A549 (cell line): ENCODE data around the gene ATP13A2. TPM values are rescaled to one million over a fixed set of nuclear protein-coding genes. Genes with fewer than 3 reads are reported as not detected.

Experiments
- ATAC-seq, 2 experiments: fragments of 200-7000 bp in 1 of 2; fragments of >200 bp in 1 of 2; cut with Nextera tagmentation in 1 of 2; cut with Tn5 transposase in 1 of 2; 3 replicates each; pipeline versions ENCODE4 v1.8.0 to v1.9.1; 2018 to 2020; ENCODE audit warnings: mild to moderate bottlenecking in 1 of 2, moderate library complexity in 1 of 2
- CTCF ChIA-PET: fragments of 300-600 bp; sonication (Branson Sonifier 250); formaldehyde crosslinking; extraction: SDS; loops from one replicate; lab custom pipeline; 2021; ENCODE audit warnings: antibody characterized with exemption, inconsistent platforms; lab: Yijun Ruan, JAX
- POLR2A ChIA-PET: fragments of 350-600 bp; formaldehyde crosslinking; extraction: SDS; loops from one replicate; lab custom pipeline; 2021; ENCODE audit warnings: antibody characterized with exemption, inconsistent platforms; lab: Yijun Ruan, JAX
- DNase-seq, 2 experiments: peaks; one replicate each; pipeline versions ENCODE4 v3.0.0 to v3.0.0-alpha.2; 2011 to 2016; ENCODE audit warnings: low read depth in 1 of 2, low spot score in 1 of 2
- FAIRE-seq: peaks from 2 replicates; lab custom pipeline; 2011; peaks lifted over from hg19 to GRCh38; lab: Jason Lieb, UNC
- H3K27ac ChIP-seq, 2 experiments: fragments of >200 bp; sonication (Bioruptor Twin); formaldehyde crosslinking; 3 replicates each; pipeline ENCODE4 v1.5.1; 2016 to 2017
- H3K4me1 ChIP-seq: fragments of >200 bp; sonication (Bioruptor Twin); formaldehyde crosslinking; 3 replicates; pipeline ENCODE4 v1.6.1; 2016
- H3K4me2 ChIP-seq: fragments of >200 bp; sonication (Bioruptor Twin); formaldehyde crosslinking; 3 replicates; pipeline ENCODE4 v1.6.1; 2016
- H3K4me3 ChIP-seq: fragments of >200 bp; sonication (Bioruptor Twin); formaldehyde crosslinking; 3 replicates; pipeline ENCODE4 v1.5.1; 2016
- H3K9me3 ChIP-seq: fragments of >200 bp; sonication (Bioruptor Twin); formaldehyde crosslinking; 3 replicates; pipeline ENCODE4 v1.6.1; 2016
- CBX2 ChIP-seq: fragments of 200-600 bp; sonication (generic); IDR thresholded peaks from 2 replicates; pipeline ENCODE4 v1.6.1; 2016; ENCODE audit warnings: low read depth, mild to moderate bottlenecking, borderline replicate concordance
- CBX8 ChIP-seq: fragments of 200-600 bp; sonication (generic); IDR thresholded peaks from 2 replicates; pipeline ENCODE4 v1.6.1; 2016
- CHD4 ChIP-seq: fragments of 200-600 bp; sonication (generic); IDR thresholded peaks from 2 replicates; pipeline ENCODE4 v1.6.1; 2016; ENCODE audit warnings: antibody characterized with exemption, mild to moderate bottlenecking, borderline replicate concordance
- EHMT2 ChIP-seq: fragments of 200-600 bp; sonication (generic); IDR thresholded peaks from 2 replicates; pipeline ENCODE4 v1.6.1; 2016; ENCODE audit warnings: antibody characterized with exemption, low read depth, mild to moderate bottlenecking, moderate library complexity
- FOSB ChIP-seq: fragments of 250-450 bp; sonication (Bioruptor Pico); IDR thresholded peaks from 2 replicates; pipeline ENCODE4 v1.5.0; 2020; ENCODE audit warnings: mild to moderate bottlenecking, moderate library complexity
- HES2 ChIP-seq: fragments of >200 bp; sonication (Bioruptor Twin); formaldehyde crosslinking; IDR thresholded peaks from 2 replicates; pipeline ENCODE4 v1.6.1; 2016
- KDM1A ChIP-seq: fragments of 200-600 bp; sonication (generic); IDR thresholded peaks from 2 replicates; pipeline ENCODE4 v1.6.1; 2016; ENCODE audit warnings: low read depth, mild to moderate bottlenecking
- MAFK ChIP-seq: fragments of 450-650 bp; IDR thresholded peaks from 2 replicates; pipeline ENCODE4 v1.6.1; 2014; ENCODE audit not compliant: partially characterized antibody
- MYC ChIP-seq: IDR thresholded peaks from 2 replicates; pipeline ENCODE4 v1.6.1; 2012; ENCODE audit warnings: mild to moderate bottlenecking, inconsistent platforms, low read length, improper control_type of control experiment, borderline replicate concordance
- PBX3 ChIP-seq: IDR thresholded peaks from 2 replicates; pipeline ENCODE4 v1.6.1; 2012
- PHF8 ChIP-seq: fragments of 200-600 bp; sonication (generic); IDR thresholded peaks from 2 replicates; pipeline ENCODE4 v1.6.1; 2016; ENCODE audit warnings: low read depth, mild to moderate bottlenecking, antibody characterized with exemption, moderate library complexity, borderline replicate concordance
- RAD21 ChIP-seq, 2 experiments: fragments of >200 bp in 1 of 2; sonication (Bioruptor Twin) in 1 of 2; formaldehyde crosslinking in 1 of 2; IDR thresholded peaks in 1 of 2; conservative IDR thresholded peaks in 1 of 2; 2 replicates in 1 of 2; 3 replicates in 1 of 2; pipeline ENCODE4 v1.6.1; 2012 to 2018; ENCODE audit warnings: inconsistent platforms in 1 of 2
- RNF2 ChIP-seq: fragments of 200-600 bp; sonication (generic); IDR thresholded peaks from 2 replicates; pipeline ENCODE4 v1.6.1; 2016; ENCODE audit warnings: low read depth, mild to moderate bottlenecking, antibody characterized with exemption, moderate library complexity, borderline replicate concordance
- TFCP2L1 ChIP-seq: fragments of 250-450 bp; sonication (Bioruptor Pico); IDR thresholded peaks from 2 replicates; pipeline ENCODE4 v1.5.0; 2021; ENCODE audit warnings: mild to moderate bottlenecking
- WGBS: methylation state at CpG from one replicate; pipeline ENCODE4 v1.1.6; 2017; ENCODE audit errors: missing lambda C conversion rate; 5-methylcytosine and 5-hydroxymethylcytosine counted together
- polyA plus RNA-seq, 4 experiments: library from polyadenylated mRNA; depleted of rRNA in 3 of 4; stranded (reverse); fragments of >200 nt; fragmentation: RNase III in 1 of 4; extraction: RNeasy Plus Mini Kit Qiagen cat#74134 plus additional on column Dnase treatment in 1 of 4; gene quantifications; 2 replicates in 3 of 4; 3 replicates in 1 of 4; pipeline ENCODE4 v1.2.3, GENCODE V29; 2011 to 2017
- TF ChIP-seq, protein P1 (sequence below): fragments of 450-650 bp; IDR thresholded peaks from 2 replicates; pipeline ENCODE4 v1.6.1; 2014; ENCODE audit warnings: antibody characterized with exemption
- TF ChIP-seq, protein P2 (sequence below): fragments of >200 bp; sonication (Bioruptor Twin); formaldehyde crosslinking; IDR thresholded peaks from 3 replicates; pipeline ENCODE4 v1.5.1; 2016
- TF ChIP-seq, protein P3 (sequence below): fragments of 250-450 bp; sonication (Bioruptor Pico); IDR thresholded peaks from 2 replicates; pipeline ENCODE4 v1.5.0; 2021; ENCODE audit warnings: mild to moderate bottlenecking, moderate library complexity, borderline replicate concordance
- TF ChIP-seq, protein P4 (sequence below): fragments of 200-600 bp; sonication (generic); IDR thresholded peaks from 2 replicates; pipeline ENCODE4 v1.6.1; 2016; ENCODE audit warnings: antibody characterized with exemption, mild to moderate bottlenecking, moderate library complexity

The ATP13A2 gene
- polyA plus RNA-seq, 2 of the 4 experiments (the other 2 are of a cell fraction), result 7.9 to 23.1 TPM

GRCh38 chr1:17032741-17033140 is 21.0 kb upstream of the ATP13A2 start:
- FAIRE-seq, result no peak
- H3K27ac ChIP-seq, result no peak overlapping the region

GRCh38 chr1:17031436-17031835 is 19.7 kb upstream of the ATP13A2 start:
- ATAC-seq (no peak), DNase-seq (no peak), FAIRE-seq (no peak)
- Histone ChIP-seq H3K9me3 (no peaks in the 10 kb centered on the region), H3K4me2 (no peak overlapping the region), H3K27ac (no peak overlapping the region), H3K4me3 (no peak overlapping the region), H3K4me1 (no peaks in the 10 kb centered on the region)
- POLR2A ChIA-PET, result no interaction called here
- CTCF ChIA-PET, result interaction anchor here (2.9 kb wide), 1 partner anchor 15 kb away, joined by 14 read pairs; no protein-coding TSS in a partner anchor
- 95% methylated on average over 4 of the region's 4 CpGs for WGBS
- TF ChIP-seq CHD4, result no peak

More at GRCh38 chr1:17032741-17033140, 21.0 kb upstream of the ATP13A2 start:
- 95% methylated on average over 3 of the region's 3 CpGs for WGBS
- Histone ChIP-seq H3K4me2 (no peak overlapping the region), H3K9me3 (no peaks in the 10 kb centered on the region), H3K4me3 (no peak overlapping the region), H3K4me1 (no peaks in the 10 kb centered on the region)
- TF ChIP-seq MYC (no peak), MAFK (no peak), CHD4 (no peak), HES2 (no peak), RNF2 (no peak), FOSB (CRISPR knock-in tag) (no peak), PBX3 (no peak), TFCP2L1 (no peak), KDM1A (no peak), RAD21 (conservative IDR thresholded peaks at IDR 0.05 in 1 of 2, IDR thresholded peaks at IDR 0.05 in 1 of 2) (no peak), CBX2 (no peak), CBX8 (no peak), EHMT2 (no peak)
- TF ChIP-seq, protein P1, sequence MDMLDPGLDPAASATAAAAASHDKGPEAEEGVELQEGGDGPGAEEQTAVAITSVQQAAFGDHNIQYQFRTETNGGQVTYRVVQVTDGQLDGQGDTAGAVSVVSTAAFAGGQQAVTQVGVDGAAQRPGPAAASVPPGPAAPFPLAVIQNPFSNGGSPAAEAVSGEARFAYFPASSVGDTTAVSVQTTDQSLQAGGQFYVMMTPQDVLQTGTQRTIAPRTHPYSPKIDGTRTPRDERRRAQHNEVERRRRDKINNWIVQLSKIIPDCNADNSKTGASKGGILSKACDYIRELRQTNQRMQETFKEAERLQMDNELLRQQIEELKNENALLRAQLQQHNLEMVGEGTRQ, result no peak
- TF ChIP-seq, protein P2, sequence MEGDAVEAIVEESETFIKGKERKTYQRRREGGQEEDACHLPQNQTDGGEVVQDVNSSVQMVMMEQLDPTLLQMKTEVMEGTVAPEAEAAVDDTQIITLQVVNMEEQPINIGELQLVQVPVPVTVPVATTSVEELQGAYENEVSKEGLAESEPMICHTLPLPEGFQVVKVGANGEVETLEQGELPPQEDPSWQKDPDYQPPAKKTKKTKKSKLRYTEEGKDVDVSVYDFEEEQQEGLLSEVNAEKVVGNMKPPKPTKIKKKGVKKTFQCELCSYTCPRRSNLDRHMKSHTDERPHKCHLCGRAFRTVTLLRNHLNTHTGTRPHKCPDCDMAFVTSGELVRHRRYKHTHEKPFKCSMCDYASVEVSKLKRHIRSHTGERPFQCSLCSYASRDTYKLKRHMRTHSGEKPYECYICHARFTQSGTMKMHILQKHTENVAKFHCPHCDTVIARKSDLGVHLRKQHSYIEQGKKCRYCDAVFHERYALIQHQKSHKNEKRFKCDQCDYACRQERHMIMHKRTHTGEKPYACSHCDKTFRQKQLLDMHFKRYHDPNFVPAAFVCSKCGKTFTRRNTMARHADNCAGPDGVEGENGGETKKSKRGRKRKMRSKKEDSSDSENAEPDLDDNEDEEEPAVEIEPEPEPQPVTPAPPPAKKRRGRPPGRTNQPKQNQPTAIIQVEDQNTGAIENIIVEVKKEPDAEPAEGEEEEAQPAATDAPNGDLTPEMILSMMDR, result no peak
- TF ChIP-seq, protein P3, sequence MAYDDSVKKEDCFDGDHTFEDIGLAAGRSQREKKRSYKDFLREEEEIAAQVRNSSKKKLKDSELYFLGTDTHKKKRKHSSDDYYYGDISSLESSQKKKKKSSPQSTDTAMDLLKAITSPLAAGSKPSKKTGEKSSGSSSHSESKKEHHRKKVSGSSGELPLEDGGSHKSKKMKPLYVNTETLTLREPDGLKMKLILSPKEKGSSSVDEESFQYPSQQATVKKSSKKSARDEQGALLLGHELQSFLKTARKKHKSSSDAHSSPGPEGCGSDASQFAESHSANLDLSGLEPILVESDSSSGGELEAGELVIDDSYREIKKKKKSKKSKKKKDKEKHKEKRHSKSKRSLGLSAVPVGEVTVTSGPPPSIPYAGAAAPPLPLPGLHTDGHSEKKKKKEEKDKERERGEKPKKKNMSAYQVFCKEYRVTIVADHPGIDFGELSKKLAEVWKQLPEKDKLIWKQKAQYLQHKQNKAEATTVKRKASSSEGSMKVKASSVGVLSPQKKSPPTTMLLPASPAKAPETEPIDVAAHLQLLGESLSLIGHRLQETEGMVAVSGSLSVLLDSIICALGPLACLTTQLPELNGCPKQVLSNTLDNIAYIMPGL, result no peak
- CTCF ChIA-PET, result interaction anchor here (0.8 to 2.6 kb wide), 5 partner anchors 13 to 81 kb away, joined by 3 to 13 read pairs (median 6); no protein-coding TSS in a partner anchor
- DNase-seq (no peak), ATAC-seq (no peak)
- POLR2A ChIA-PET, result no interaction called here

DNA sequence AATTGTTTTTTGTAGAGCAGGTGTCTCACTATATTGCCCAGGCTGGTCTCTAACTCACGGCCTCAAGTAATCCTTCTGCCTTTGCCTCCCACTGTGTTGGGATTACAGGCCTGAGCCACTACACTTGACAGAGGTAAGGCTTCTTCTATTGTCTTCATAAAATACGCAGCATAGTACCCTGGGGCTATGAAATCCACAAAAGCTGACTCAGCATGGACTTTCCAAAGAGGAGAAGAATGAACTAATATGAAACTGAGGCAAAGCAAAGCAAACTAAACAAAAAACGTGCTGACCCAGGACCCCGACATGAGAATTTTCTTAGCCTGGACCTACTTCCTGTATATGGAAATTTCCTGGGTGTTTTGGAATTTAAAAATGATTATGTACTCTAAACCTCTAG is 18.5 kb upstream of the ATP13A2 start:
- Histone ChIP-seq H3K4me2 (no peak overlapping the region), H3K9me3 (no peaks in the 10 kb centered on the region), H3K4me3 (no peak overlapping the region), H3K4me1 (no peaks in the 10 kb centered on the region), H3K27ac (no peak overlapping the region)
- CTCF ChIA-PET, result interaction anchor here (1.3 to 2.9 kb wide), 2 partner anchors 16 to 70 kb away, joined by 3 to 14 read pairs; no protein-coding TSS in a partner anchor
- 83% methylated on average over 4 of the region's 4 CpGs for WGBS
- POLR2A ChIA-PET, result no interaction called here
- TF ChIP-seq, protein P4, sequence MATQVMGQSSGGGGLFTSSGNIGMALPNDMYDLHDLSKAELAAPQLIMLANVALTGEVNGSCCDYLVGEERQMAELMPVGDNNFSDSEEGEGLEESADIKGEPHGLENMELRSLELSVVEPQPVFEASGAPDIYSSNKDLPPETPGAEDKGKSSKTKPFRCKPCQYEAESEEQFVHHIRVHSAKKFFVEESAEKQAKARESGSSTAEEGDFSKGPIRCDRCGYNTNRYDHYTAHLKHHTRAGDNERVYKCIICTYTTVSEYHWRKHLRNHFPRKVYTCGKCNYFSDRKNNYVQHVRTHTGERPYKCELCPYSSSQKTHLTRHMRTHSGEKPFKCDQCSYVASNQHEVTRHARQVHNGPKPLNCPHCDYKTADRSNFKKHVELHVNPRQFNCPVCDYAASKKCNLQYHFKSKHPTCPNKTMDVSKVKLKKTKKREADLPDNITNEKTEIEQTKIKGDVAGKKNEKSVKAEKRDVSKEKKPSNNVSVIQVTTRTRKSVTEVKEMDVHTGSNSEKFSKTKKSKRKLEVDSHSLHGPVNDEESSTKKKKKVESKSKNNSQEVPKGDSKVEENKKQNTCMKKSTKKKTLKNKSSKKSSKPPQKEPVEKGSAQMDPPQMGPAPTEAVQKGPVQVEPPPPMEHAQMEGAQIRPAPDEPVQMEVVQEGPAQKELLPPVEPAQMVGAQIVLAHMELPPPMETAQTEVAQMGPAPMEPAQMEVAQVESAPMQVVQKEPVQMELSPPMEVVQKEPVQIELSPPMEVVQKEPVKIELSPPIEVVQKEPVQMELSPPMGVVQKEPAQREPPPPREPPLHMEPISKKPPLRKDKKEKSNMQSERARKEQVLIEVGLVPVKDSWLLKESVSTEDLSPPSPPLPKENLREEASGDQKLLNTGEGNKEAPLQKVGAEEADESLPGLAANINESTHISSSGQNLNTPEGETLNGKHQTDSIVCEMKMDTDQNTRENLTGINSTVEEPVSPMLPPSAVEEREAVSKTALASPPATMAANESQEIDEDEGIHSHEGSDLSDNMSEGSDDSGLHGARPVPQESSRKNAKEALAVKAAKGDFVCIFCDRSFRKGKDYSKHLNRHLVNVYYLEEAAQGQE, result no peak
- no peak for TF ChIP-seq KDM1A
- no peak for TF ChIP-seq MYC
- TF ChIP-seq PHF8, result no peak
- TF ChIP-seq MAFK, result peak; percentile 82
- no peak for DNase-seq
- ATAC-seq, result no peak
- no peak for FAIRE-seq
